Endodermal cell (in vitro differentiated cells): ENCODE results near the gene SERPING1. TPM values are rescaled to one million over a fixed set of nuclear protein-coding genes. Genes with fewer than 3 reads are reported as not detected.
A peak's percentile ranks its signal among the peaks of the same experiment; 100 is the strongest.

Source experiments
- DNase-seq: peaks from one replicate; pipeline ENCODE4 v3.0.0-alpha.2; 2017
- H3K27ac ChIP-seq: 2 replicates; pipeline ENCODE4 v1.5.1; 2013; ENCODE audit warnings: mild to moderate bottlenecking, low read depth, low read length, moderate library complexity
- H3K27me3 ChIP-seq: 2 replicates; pipeline ENCODE4 v1.6.1; 2013; ENCODE audit warnings: mild to moderate bottlenecking, low read length, moderate library complexity; ENCODE audit not compliant: insufficient read depth, control insufficient read depth, poor library complexity, severe bottlenecking
- H3K36me3 ChIP-seq: 2 replicates; pipeline ENCODE4 v1.7.0; 2013; ENCODE audit warnings: mild to moderate bottlenecking, low read length, moderate library complexity; ENCODE audit not compliant: control insufficient read depth, insufficient read depth
- H3K4me1 ChIP-seq: one replicate; pipeline ENCODE4 v1.7.0; 2013; ENCODE audit warnings: low read length; ENCODE audit not compliant: control insufficient read depth, insufficient read depth
- H3K4me3 ChIP-seq: 2 replicates; pipeline ENCODE4 v1.5.1; 2013; ENCODE audit warnings: mild to moderate bottlenecking, low read length, moderate library complexity
- H3K9ac ChIP-seq: 2 replicates; pipeline ENCODE4 v1.6.1; 2013; ENCODE audit warnings: mild to moderate bottlenecking, low read length, moderate library complexity; ENCODE audit not compliant: poor library complexity, severe bottlenecking; ENCODE audit errors: extremely low read depth
- H3K9me3 ChIP-seq: 2 replicates; pipeline ENCODE4 v1.6.1; 2013; ENCODE audit warnings: mild to moderate bottlenecking, low read length, moderate library complexity; ENCODE audit not compliant: control insufficient read depth
- H3K27ac Mint-ChIP-seq: 2 replicates; pipeline ENCODE4 v1.8.0; 2020; ENCODE audit warnings: mixed read lengths
- H3K27me3 Mint-ChIP-seq: 2 replicates; pipeline ENCODE4 v1.8.0; 2021; ENCODE audit warnings: mild to moderate bottlenecking, mixed read lengths; ENCODE audit not compliant: insufficient read depth
- H3K36me3 Mint-ChIP-seq: 2 replicates; pipeline ENCODE4 v1.8.0; 2020; ENCODE audit warnings: low read depth, mixed read lengths
- H3K4me1 Mint-ChIP-seq: 2 replicates; pipeline ENCODE4 v1.8.0; 2020; ENCODE audit warnings: mixed read lengths
- H3K4me3 Mint-ChIP-seq: 2 replicates; pipeline ENCODE4 v1.8.0; 2020; ENCODE audit warnings: mild to moderate bottlenecking, moderate library complexity, mixed read lengths
- H3K9me3 Mint-ChIP-seq: 2 replicates; pipeline ENCODE4 v1.8.0; 2020; ENCODE audit warnings: mild to moderate bottlenecking, mixed read lengths
- CTCF ChIP-seq: fragments of 200-600 bp; sonication (generic); conservative IDR thresholded peaks from 2 replicates; pipeline ENCODE4 v1.5.0; 2021; ENCODE audit warnings: antibody characterized with exemption, mild to moderate bottlenecking
- WGBS, 2 experiments: methylation state at CpG; one replicate each; pipeline versions ENCODE4 v1.1.5 to v1.1.7; 2013; ENCODE audit warnings: missing lambda C conversion rate in 2 of 2, mixed read lengths in 1 of 2; ENCODE audit not compliant: insufficient coverage in 1 of 2, insufficient read length in 1 of 2; 5-methylcytosine and 5-hydroxymethylcytosine counted together
- total RNA-seq, 2 donors: library from RNA; stranded (reverse); fragmentation: NEBNext Ultra II Directional in 1 of 2; extraction: Animal tissue kit (Norgen Biotek cat#: 25700) in 1 of 2; gene quantifications; 2 replicates in 1 of 2; 3 replicates in 1 of 2; pipeline ENCODE4 v1.2.1, GENCODE V29; 2021

Gene SERPING1
- total RNA-seq, 2 donors from 2014 or later: 67.8 to 73.5 TPM

- no peak overlapping the region for H3K27ac Mint-ChIP-seq
Measured at GRCh38 chr11:57656885-57657193, 59.4 kb downstream of the SERPING1 start.

GRCh38 chr11:57657194-57658022 lies 59.9 kb downstream of the SERPING1 start, which contains the start of gene CLP1:
Gene CLP1, plus strand, starts transcription at chr11:57657762. Its CDS starts 1,715 bp downstream, at chr11:57659477.
- Histone ChIP-seq H3K27ac (no peak within 1 kb of the TSS), H3K36me3 (peaks cover 25% of the 10 kb centered on the region), H3K4me3 (peak within 1 kb of the TSS; percentile 99), H3K4me1 (no peaks in the 10 kb centered on the region), H3K9ac (peak within 1 kb of the TSS; percentile 76), H3K9me3 (no peaks in the 10 kb centered on the region), H3K27me3 (no peaks in the 10 kb centered on the region)
- Mint-ChIP-seq H3K27ac (peak within 1 kb of the TSS; percentile 91), H3K4me1 (peaks cover 8% of the 10 kb centered on the region), H3K9me3 (no peaks in the 10 kb centered on the region), H3K36me3 (peaks cover 23% of the 10 kb centered on the region), H3K4me3 (peak within 1 kb of the TSS; percentile 83), H3K27me3 (peaks cover 6% of the 10 kb centered on the region)
- TF ChIP-seq CTCF: no peak
- 2 to 3% methylated on average over 29 to 45 of the region's 45 CpGs for WGBS, 2 experiments
- DNase-seq: peak; percentile 100

More at GRCh38 chr11:57656885-57657193, 59.4 kb downstream of the SERPING1 start:
- Histone ChIP-seq H3K36me3 (peaks cover 25% of the 10 kb centered on the region), H3K27ac (no peak overlapping the region), H3K4me3 (peak overlapping the region; percentile 99), H3K9ac (peak overlapping the region; percentile 58), H3K4me1 (no peaks in the 10 kb centered on the region), H3K27me3 (no peaks in the 10 kb centered on the region), H3K9me3 (no peaks in the 10 kb centered on the region)
- H3K9me3 Mint-ChIP-seq: no peaks in the 10 kb centered on the region
- 48 to 76% methylated on average over 3 to 5 of the region's 5 CpGs for WGBS, 2 experiments
- peaks cover 8% of the 10 kb centered on the region for H3K4me1 Mint-ChIP-seq
- no peak for TF ChIP-seq CTCF
- no peak for DNase-seq
- peaks cover 21% of the 10 kb centered on the region for H3K36me3 Mint-ChIP-seq
- H3K27me3 Mint-ChIP-seq: peaks cover 8% of the 10 kb centered on the region
- peak overlapping the region; percentile 83 for H3K4me3 Mint-ChIP-seq

GRCh38 chr11:57658023-57658361 lies 60.5 kb downstream of the SERPING1 start:
- Histone ChIP-seq H3K4me3 (peak overlapping the region; percentile 99), H3K27ac (no peak overlapping the region), H3K4me1 (no peaks in the 10 kb centered on the region), H3K9me3 (no peaks in the 10 kb centered on the region), H3K9ac (peak overlapping the region; percentile 76), H3K27me3 (no peaks in the 10 kb centered on the region), H3K36me3 (peaks cover 25% of the 10 kb centered on the region)
- Mint-ChIP-seq H3K27ac (peak overlapping the region; percentile 91), H3K36me3 (peaks cover 23% of the 10 kb centered on the region), H3K4me3 (peak overlapping the region; percentile 83), H3K27me3 (peaks cover 6% of the 10 kb centered on the region), H3K4me1 (peaks cover 7% of the 10 kb centered on the region), H3K9me3 (no peaks in the 10 kb centered on the region)
- no peak for DNase-seq
- TF ChIP-seq CTCF: no peak
- whole genome bisulfite sequencing, 2 experiments: 0 to 2% methylated on average over 6 to 8 of the region's 8 CpGs
